Activated CD4-positive, alpha-beta T cell treated with anti-CD3 and anti-CD28 coated beads, Interleukin-2, amount 10 ng/mL, durations not matched to agents 7 days and 5 days (primary cell): ENCODE results near the gene HNRNPLL. TPM values are rescaled to one million over a fixed set of nuclear protein-coding genes. Genes with fewer than 3 reads are reported as not detected.
"Not testable (repeated sequence)": the region's sequence is repeated elsewhere in the genome, so short reads cannot be mapped to it uniquely, and the experiment has no call there.

Experiments
- CTCF ChIA-PET: fragments of 350-600 bp; sonication (Branson Sonifier 250); formaldehyde crosslinking; loops from one replicate; lab custom pipeline; 2021; ENCODE audit warnings: antibody characterized with exemption; lab: Charles Lee
- POLR2A ChIA-PET: fragments of 350-600 bp; sonication (Branson Sonifier 250); formaldehyde crosslinking; loops from one replicate; lab custom pipeline; 2021; ENCODE audit warnings: antibody characterized with exemption; lab: Charles Lee
- DNase-seq: peaks from one replicate; pipeline ENCODE4 v3.0.0-alpha.2; 2020
- H3K27ac Mint-ChIP-seq: one replicate; pipeline ENCODE4 v1.8.0; 2021; ENCODE audit warnings: mild to moderate bottlenecking, moderate library complexity, mixed read lengths
- H3K27me3 Mint-ChIP-seq: one replicate; pipeline ENCODE4 v1.8.0; 2021; ENCODE audit warnings: mixed read lengths
- H3K36me3 Mint-ChIP-seq: one replicate; pipeline ENCODE4 v1.8.0; 2021; ENCODE audit warnings: low read depth, mixed read lengths
- H3K4me1 Mint-ChIP-seq: one replicate; pipeline ENCODE4 v1.8.0; 2021; ENCODE audit warnings: mixed read lengths
- H3K4me3 Mint-ChIP-seq: one replicate; pipeline ENCODE4 v1.8.0; 2021; ENCODE audit warnings: mild to moderate bottlenecking, moderate library complexity, mixed read lengths
- H3K9me3 Mint-ChIP-seq: one replicate; pipeline ENCODE4 v1.8.0; 2021; ENCODE audit warnings: mixed read lengths
- total RNA-seq, 2 experiments: library from RNA; stranded (reverse); gene quantifications; one replicate each; pipeline ENCODE4 v1.2.3, GENCODE V29; 2021

Gene HNRNPLL
- total RNA-seq, 2 experiments from 2014 or later = 54.2 to 55.8 TPM

DNA sequence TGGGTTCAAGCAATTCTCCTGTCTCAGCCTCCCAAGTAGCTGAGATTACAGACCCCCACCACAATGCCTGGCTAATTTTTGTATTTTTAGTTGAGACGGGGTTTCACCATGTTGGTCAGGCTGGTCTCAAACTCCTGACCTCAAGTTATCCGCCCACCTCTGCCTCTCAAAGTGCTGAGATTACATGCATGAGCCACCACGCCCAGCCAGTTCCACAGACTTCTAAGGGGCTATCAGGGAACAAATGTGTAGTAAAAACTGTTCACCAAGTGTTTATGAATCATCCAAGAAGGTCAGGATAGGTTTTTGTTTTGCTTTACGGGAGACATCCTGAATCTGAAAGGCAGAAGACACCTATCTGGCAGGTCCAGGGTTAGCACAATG, 60.5 kb downstream of the HNRNPLL start:
- DNase-seq, H3K27ac Mint-ChIP-seq, H3K9me3 Mint-ChIP-seq, H3K36me3 Mint-ChIP-seq, POLR2A ChIA-PET, H3K4me3 Mint-ChIP-seq: not testable (repeated sequence)
- Mint-ChIP-seq H3K4me1 (peaks cover 22% of the 10 kb centered on the region), H3K27me3 (peaks cover 18% of the 10 kb centered on the region)
- CTCF ChIA-PET = interaction anchor here (0.5 to 1.2 kb wide), 3 partner anchors 10 to 224 kb away, joined by 3 read pairs; no protein-coding TSS in a partner anchor

DNA sequence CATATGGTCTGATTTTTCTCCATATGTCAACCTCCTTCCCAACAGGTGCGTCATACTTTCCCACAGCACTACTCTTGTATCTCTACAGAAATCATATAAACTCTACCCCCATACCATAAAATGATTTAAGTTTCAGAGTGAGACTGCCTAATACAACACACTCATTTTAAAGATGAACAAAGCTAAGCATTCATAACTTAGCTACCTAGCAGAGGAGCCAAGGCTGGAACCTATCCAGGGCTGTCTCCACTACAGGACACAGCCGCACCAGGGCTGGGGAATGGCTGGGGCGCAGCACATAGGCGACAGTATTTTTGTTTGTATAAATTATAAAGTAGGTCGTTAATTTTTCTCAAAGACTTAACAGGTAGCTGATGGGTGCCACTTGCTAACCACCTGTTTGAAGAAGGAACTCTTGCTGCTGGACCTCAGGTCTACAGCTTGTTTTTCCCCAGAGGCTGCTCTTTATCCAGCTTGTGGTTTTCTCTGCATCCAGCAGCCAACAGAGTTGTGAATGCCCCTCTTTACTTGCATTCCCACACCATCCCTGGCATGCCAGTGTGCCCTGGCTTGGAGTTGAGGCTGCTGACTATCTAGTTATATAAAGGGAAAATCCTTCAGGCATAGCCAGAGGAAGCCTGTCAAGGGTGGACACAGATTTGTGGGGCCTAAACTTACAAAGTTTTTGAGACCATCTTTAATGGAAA, 62.0 kb downstream of the HNRNPLL start:
- Mint-ChIP-seq H3K36me3 (no peaks in the 10 kb centered on the region), H3K4me3 (no peak overlapping the region), H3K4me1 (peaks cover 24% of the 10 kb centered on the region), H3K9me3 (no peaks in the 10 kb centered on the region), H3K27ac (no peak overlapping the region), H3K27me3 (peaks cover 18% of the 10 kb centered on the region)
- POLR2A ChIA-PET = no interaction called here
- no peak for DNase-seq
- CTCF ChIA-PET = interaction anchor here (0.5 to 1.5 kb wide), 3 partner anchors 8 to 106 kb away, joined by 3 to 5 read pairs (median 3); no protein-coding TSS in a partner anchor

DNA sequence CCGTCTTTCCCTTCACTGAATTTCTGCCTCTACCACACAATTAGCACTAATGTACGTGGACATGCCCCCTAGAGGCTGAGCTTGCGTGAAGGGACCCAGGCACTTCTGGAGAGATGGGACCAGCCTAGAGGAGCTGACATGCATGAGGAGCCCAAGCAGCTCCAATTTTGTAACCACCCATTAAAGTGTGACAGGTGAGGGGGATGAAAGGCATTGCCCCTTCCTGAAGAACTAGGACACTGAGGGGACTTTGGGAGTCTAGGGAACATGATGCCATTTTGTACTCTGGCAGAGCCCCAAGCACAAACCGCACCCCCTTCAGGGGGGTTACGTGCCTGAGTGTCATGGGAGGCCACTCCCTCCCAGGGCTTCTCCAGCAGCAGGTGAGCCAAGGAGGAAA, 63.6 kb downstream of the HNRNPLL start:
- peaks cover 26% of the 10 kb centered on the region for H3K27me3 Mint-ChIP-seq
- H3K27ac Mint-ChIP-seq = no peak overlapping the region
- H3K4me3 Mint-ChIP-seq = no peak overlapping the region
- ChIA-PET POLR2A (interaction anchor here (0.7 kb wide), 1 partner anchor 461 kb away, joined by 3 read pairs; no protein-coding TSS in a partner anchor), CTCF (interaction anchor here (0.6 to 0.8 kb wide), 2 partner anchors 192 to 205 kb away, joined by 3 read pairs; no protein-coding TSS in a partner anchor)
- H3K9me3 Mint-ChIP-seq = no peaks in the 10 kb centered on the region
- H3K4me1 Mint-ChIP-seq = peaks cover 25% of the 10 kb centered on the region
- DNase-seq = no peak
- no peaks in the 10 kb centered on the region for H3K36me3 Mint-ChIP-seq

DNA sequence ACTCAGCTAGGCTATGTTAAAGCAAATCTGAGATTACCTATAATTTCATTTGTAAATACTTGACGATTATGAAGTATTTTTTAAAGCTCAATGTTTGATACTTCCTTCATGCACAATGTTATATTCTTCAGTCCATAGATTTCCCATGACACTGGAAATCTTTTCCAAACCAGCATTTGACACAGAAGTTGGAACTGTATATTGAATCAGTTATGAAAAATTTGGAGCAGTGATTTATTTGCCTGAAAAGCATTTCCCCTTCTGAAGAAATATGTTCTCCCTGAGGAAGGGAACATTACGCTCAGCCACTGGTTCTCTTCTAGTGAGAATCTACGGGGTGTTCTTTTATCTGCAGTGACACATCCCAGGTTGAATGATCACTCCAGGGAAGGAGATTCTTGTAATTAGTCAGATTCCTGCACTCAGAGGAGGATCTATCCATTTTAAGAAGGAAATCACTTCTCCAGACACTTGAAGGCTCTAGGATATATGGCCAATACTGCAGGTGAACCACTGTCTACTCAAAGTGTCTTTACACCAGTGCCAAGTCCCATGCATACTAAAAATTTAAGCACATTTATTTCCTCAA, 64.7 kb downstream of the HNRNPLL start:
- ChIA-PET CTCF (interaction anchor here (1.3 kb wide), 1 partner anchor 186 kb away, joined by 3 read pairs; no protein-coding TSS in a partner anchor), POLR2A (interaction anchor here (0.7 kb wide), 1 partner anchor 459 kb away, joined by 3 read pairs; no protein-coding TSS in a partner anchor)
- H3K27ac Mint-ChIP-seq = peak overlapping the region; percentile 20
- DNase-seq = no peak
- H3K9me3 Mint-ChIP-seq = no peaks in the 10 kb centered on the region
- H3K4me1 Mint-ChIP-seq = peaks cover 19% of the 10 kb centered on the region
- H3K36me3 Mint-ChIP-seq = no peaks in the 10 kb centered on the region
- H3K27me3 Mint-ChIP-seq = peaks cover 29% of the 10 kb centered on the region
- H3K4me3 Mint-ChIP-seq = no peak overlapping the region

DNA sequence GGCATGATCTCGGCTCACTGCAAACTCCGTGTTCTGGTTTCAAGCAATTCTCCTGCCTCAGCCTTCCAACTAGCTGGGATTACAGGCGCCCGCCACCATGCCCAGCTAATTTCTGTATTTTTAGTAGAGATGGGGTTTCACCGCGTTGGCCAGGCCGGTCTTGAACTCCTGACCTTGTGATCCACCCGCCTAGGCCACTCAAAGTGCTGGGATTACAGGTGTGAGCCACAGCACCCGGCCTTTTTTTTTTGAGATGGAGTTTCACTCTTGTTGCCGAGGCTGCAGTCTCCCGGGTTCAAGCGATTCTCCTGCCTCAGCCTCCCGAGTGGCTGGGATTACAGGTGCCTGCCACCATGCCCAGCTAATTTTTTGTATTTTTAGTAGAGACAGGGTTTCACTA, 65.4 kb downstream of the HNRNPLL start:
- H3K27ac Mint-ChIP-seq, H3K4me3 Mint-ChIP-seq, POLR2A ChIA-PET, DNase-seq, H3K36me3 Mint-ChIP-seq, H3K9me3 Mint-ChIP-seq: not testable (repeated sequence)
- Mint-ChIP-seq H3K4me1 (peaks cover 11% of the 10 kb centered on the region), H3K27me3 (peaks cover 29% of the 10 kb centered on the region)
- CTCF ChIA-PET = interaction anchor here (0.6 to 2.0 kb wide), 7 partner anchors 9 to 269 kb away, joined by 3 to 12 read pairs (median 5); no protein-coding TSS in a partner anchor

DNA sequence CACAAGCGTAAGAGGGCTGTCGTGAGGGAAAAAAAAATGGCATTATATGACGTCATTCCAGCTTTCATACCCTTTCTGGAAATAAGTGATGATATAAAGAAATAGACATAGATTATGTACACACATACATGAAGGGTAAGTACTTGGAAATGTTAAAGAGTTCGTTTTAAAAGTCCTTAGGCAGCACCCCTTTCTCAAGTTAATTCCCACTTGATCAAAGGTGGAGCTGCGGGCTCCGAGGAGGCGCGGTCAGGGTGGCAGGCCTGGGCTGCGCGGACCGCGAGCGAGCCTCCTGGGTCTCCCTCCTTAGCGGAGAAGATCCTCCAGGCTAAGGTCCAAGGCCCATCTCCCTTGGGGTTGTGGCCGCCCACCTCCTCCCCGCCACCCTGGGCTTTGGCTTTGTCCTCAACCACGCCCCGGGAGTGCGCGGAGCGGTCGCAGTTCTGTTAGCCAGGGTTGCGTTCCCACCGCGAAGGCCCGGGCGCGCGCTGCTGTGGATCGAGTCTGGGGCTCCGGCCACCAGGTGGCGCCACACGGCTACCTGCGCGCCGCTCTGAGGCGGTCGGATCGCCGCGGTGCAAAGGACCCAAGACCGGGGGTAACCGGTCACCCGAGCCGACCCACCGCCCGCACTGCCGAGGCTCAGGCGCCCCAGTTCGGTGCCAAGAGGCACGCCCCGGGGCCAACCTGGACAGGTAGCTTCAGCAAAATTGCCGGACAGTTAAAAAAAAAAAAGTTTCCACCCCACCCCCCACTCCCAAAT, 66.8 kb downstream of the HNRNPLL start:
- peaks cover 6% of the 10 kb centered on the region for H3K4me1 Mint-ChIP-seq
- peaks cover 26% of the 10 kb centered on the region for H3K27me3 Mint-ChIP-seq
- H3K9me3 Mint-ChIP-seq = no peaks in the 10 kb centered on the region
- H3K36me3 Mint-ChIP-seq = no peaks in the 10 kb centered on the region
- peak overlapping the region; percentile 30 for H3K4me3 Mint-ChIP-seq
- ChIA-PET CTCF (interaction anchor here (0.5 to 2.0 kb wide), 10 partner anchors 9 to 226 kb away, joined by 3 to 12 read pairs (median 4); no protein-coding TSS in a partner anchor), POLR2A (no interaction called here)
- DNase-seq = peak; percentile 80
- H3K27ac Mint-ChIP-seq = no peak overlapping the region

DNA sequence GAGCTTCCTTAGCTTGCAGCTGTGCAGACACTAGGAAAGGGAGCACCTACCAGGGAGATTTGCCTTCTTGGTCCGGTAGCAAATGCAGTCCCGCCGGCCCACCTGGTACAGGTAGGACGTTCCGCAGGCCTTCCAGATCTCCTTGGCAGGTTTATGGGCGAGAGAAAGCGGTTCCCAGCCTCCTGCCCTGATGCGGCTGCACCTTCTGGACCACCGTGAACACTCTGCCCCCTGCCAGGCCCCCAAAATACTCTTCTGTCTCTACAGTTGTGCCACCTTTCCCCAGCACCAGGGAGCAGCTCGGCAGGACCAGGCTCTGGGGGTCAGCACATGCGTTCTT, 67.4 kb downstream of the HNRNPLL start:
- peaks cover 28% of the 10 kb centered on the region for H3K27me3 Mint-ChIP-seq
- H3K4me1 Mint-ChIP-seq = peaks cover 6% of the 10 kb centered on the region
- no peaks in the 10 kb centered on the region for H3K9me3 Mint-ChIP-seq
- CTCF ChIA-PET = interaction anchor here (0.5 to 2.0 kb wide), 9 partner anchors 8 to 268 kb away, joined by 3 to 12 read pairs (median 4); no protein-coding TSS in a partner anchor
- no peak overlapping the region for H3K4me3 Mint-ChIP-seq
- POLR2A ChIA-PET = no interaction called here
- no peak for DNase-seq
- H3K36me3 Mint-ChIP-seq = no peaks in the 10 kb centered on the region
- H3K27ac Mint-ChIP-seq = no peak overlapping the region

DNA sequence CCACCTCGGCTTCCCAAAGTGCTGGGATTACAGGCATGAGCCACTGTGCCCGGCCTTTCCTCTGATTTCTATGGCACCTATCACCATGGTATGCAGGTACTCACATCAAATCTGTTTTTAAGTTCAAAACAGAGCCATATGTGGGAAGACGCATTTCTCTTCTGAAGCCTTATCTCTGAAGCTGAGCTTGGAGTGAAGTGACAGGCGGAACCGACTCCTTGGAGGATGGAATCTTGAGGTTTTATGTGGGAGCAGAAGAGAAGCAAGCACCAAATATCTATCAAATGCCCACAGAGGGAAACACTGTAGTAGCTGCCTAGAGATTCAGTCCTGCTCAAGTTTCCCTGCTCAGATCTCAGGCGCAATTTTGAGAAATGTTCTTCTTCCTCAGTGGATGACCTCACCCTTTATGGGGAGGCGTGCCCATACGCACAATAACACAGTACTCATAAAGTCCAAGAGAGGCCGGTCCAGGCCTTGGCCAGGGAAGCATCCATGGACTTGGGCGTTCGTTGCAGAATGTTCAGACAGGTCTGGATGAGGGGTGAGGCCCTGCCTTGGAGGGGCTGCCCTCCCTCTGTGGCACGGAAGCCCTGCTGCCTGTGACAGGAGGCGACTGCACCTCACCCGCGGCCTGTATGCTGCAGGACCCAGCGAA, 67.9 kb downstream of the HNRNPLL start:
- ChIA-PET POLR2A (no interaction called here), CTCF (interaction anchor here (0.5 to 2.6 kb wide), 5 partner anchors 11 to 268 kb away, joined by 3 to 10 read pairs (median 4); no protein-coding TSS in a partner anchor)
- DNase-seq = no peak
- Mint-ChIP-seq H3K4me3 (no peak overlapping the region), H3K36me3 (no peaks in the 10 kb centered on the region), H3K27ac (no peak overlapping the region), H3K4me1 (peaks cover 6% of the 10 kb centered on the region), H3K27me3 (peaks cover 26% of the 10 kb centered on the region), H3K9me3 (no peaks in the 10 kb centered on the region)

DNA sequence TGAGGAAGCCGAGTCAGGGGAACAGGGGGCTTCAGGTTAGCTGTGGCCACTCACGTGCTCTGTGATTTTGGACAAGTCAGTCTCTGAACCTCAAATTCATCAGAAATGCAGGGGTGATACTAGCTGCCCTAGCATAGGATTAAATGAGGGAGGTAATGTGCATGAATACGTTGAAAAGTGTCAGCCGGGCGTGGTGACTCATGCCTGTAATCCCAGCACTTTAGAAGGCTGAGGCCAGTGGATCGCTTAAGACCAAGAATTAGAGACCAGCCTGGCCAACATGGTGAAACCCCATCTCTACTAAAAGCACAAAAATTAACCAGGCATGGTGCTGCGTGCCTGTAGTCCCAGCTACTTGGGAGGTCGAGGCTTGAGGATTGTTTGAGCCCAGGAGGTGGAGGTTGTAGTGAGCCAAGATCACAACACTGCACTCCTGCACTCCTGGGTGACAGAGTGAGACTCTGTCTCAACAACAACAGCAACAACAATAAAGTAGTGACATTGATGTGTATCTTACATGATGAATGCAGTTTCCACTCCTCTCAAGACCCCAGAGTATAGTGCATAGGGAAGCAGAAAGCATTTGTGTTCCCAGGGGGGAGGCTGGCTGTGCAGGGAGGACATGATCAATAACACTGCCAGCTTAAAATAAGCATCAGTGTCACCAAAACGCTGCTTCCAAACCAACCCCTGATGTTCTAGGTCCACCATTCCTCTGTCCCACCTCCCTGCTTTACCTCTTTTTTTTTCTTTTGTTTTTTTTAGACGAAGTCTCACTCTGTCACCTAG, 68.8 kb downstream of the HNRNPLL start:
- CTCF ChIA-PET = interaction anchor here (0.9 to 2.6 kb wide), 7 partner anchors 12 to 390 kb away, joined by 3 to 10 read pairs (median 3); no protein-coding TSS in a partner anchor

DNA sequence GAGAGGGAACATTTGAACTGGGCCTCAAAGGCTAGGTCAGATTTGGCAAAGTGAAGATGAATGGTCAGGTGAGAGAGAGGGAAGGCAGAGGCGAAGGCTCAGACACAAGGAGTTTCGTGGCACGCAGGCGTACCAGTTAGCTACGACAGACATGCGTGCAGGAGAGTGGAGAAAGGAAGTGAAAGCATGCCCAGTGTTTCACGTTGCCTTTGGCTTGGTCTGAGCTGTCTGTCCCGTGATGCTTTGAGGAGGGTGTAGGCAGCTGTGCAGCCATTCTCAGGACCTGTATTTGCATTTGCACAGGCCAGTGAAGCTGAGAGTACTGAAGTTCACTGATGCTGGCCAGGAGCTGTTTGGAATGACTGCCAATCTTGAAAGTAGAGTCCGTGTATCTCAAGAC, 69.5 kb downstream of the HNRNPLL start:
- peaks cover 10% of the 10 kb centered on the region for H3K4me1 Mint-ChIP-seq
- no peak overlapping the region for H3K27ac Mint-ChIP-seq
- peaks cover 33% of the 10 kb centered on the region for H3K27me3 Mint-ChIP-seq
- no peak overlapping the region for H3K4me3 Mint-ChIP-seq
- no peaks in the 10 kb centered on the region for H3K9me3 Mint-ChIP-seq
- POLR2A ChIA-PET = interaction anchor here (0.6 kb wide), 1 partner anchor 63 kb away, joined by 6 read pairs; no protein-coding TSS in a partner anchor
- CTCF ChIA-PET = interaction anchor here (0.9 to 2.6 kb wide), 7 partner anchors 11 to 390 kb away, joined by 3 to 10 read pairs (median 3); no protein-coding TSS in a partner anchor
- H3K36me3 Mint-ChIP-seq = no peaks in the 10 kb centered on the region
- DNase-seq = no peak

More for the DNA sequence above, 68.8 kb downstream of the HNRNPLL start:
- Mint-ChIP-seq H3K4me3 (no peak overlapping the region), H3K36me3 (no peaks in the 10 kb centered on the region), H3K9me3 (no peaks in the 10 kb centered on the region), H3K4me1 (peaks cover 6% of the 10 kb centered on the region), H3K27me3 (peaks cover 30% of the 10 kb centered on the region), H3K27ac (no peak overlapping the region)
- POLR2A ChIA-PET = no interaction called here
- no peak for DNase-seq

DNA sequence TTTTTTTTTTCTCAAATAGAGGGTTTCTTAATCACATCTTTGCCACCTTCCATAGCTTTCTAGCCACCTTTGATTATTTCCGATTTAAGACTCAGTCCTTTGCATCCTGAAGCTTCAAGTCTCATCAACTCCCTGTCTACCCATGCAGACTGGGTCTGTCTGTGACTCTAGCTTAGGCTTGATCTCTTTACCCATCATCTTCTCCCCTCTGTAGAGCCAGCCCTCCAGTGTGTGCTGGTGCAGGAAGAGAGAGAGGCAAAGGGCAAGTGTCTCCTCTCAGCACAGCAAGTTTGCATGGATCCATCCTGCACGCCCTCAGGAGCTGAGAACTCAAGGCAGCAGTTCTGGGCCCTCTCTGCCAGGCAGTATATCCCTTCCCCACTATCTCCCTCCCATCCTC, 70.4 kb downstream of the HNRNPLL start:
- ChIA-PET CTCF (interaction anchor here (0.6 to 2.6 kb wide), 6 partner anchors 50 to 1530 kb away, joined by 3 to 10 read pairs (median 3); no protein-coding TSS in a partner anchor), POLR2A (no interaction called here)
- Mint-ChIP-seq H3K27me3 (peaks cover 33% of the 10 kb centered on the region), H3K4me3 (no peak overlapping the region), H3K36me3 (no peaks in the 10 kb centered on the region), H3K4me1 (peaks cover 10% of the 10 kb centered on the region), H3K9me3 (no peaks in the 10 kb centered on the region), H3K27ac (no peak overlapping the region)
- DNase-seq = no peak
